GM12892 (cell line): ENCODE measurements around the gene SMARCD1.

Experiments
- POLR2A ChIP-seq: IDR thresholded peaks from 2 replicates; pipeline ENCODE4 v1.6.1; 2011; ENCODE audit warnings: low read depth, low read length, control low read depth
- POLR2AphosphoS5 ChIP-seq: IDR thresholded peaks from 2 replicates; pipeline ENCODE4 v1.6.1; 2011; ENCODE audit warnings: low read depth, low read length, control low read depth

DNA sequence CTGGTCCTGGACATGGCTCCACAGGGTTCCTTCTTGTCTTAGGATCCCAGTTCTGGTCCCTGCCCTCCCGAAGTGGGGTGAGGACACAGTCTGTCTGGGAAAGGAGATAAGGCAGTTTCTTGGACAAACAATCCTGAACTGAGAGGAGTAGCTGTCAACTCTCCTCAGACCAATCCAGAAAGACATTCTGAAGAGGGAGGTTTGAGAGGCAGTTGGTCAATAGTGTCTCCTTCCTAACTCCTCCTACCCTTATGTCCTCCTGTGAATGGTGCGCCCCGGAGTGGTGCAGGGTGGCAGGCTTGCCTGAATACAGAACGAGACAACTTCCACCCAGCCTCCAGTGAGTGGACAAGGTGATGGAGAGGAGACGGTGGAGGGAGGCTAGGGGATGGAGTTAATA, 43.2 kb upstream of the SMARCD1 start:
- no peak for TF ChIP-seq POLR2AphosphoS5
- no peak for TF ChIP-seq POLR2A
